Right lung (tissue), 5 donors: ENCODE measurements around the gene CDC14B. TPM values are rescaled to one million over a fixed set of nuclear protein-coding genes. Genes with fewer than 3 reads are reported as not detected.
"Not testable (repeated sequence)": the region's sequence is repeated elsewhere in the genome, so short reads cannot be mapped to it uniquely, and the experiment has no call there.

ENCODE experiments used
- DNase-seq, 2 donors: peaks; one replicate each; pipeline ENCODE4 v3.0.0-alpha.2; 2013
- polyA plus RNA-seq, 5 donors: library from polyadenylated mRNA; unstranded; fragments of 120-200 nt; gene quantifications; one replicate each; pipeline versions ENCODE4 v1.2.1 to v1.2.3, GENCODE V29; 2013; ENCODE audit warnings: inconsistent platforms in 1 of 5, low replicate concordance in 1 of 5; ENCODE audit not compliant: insufficient read length in 5 of 5, insufficient read depth in 1 of 5

The CDC14B gene
- polyA plus RNA-seq, 5 donors, result 13.6 to 21.1 (median 17.2) TPM

DNA sequence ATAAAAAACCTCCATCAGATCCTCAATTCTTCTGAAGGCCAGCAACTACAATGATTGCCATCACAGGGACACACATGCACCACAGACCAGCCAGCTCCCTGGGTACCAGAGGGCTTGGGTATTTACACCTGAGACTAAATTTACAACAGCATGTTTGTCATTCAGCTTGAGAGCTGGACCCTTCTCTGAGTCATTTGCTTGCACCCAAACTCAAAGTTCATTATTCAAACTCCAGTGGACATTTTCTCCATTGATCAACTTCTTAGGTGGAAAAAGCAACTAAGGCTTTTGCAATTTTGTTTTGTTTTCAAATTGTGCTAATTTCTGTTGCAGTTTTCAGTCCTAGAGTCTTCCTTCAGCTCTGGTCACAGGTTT, 116.3 kb downstream of the CDC14B start:
- DNase-seq, result not testable (repeated sequence)

DNA sequence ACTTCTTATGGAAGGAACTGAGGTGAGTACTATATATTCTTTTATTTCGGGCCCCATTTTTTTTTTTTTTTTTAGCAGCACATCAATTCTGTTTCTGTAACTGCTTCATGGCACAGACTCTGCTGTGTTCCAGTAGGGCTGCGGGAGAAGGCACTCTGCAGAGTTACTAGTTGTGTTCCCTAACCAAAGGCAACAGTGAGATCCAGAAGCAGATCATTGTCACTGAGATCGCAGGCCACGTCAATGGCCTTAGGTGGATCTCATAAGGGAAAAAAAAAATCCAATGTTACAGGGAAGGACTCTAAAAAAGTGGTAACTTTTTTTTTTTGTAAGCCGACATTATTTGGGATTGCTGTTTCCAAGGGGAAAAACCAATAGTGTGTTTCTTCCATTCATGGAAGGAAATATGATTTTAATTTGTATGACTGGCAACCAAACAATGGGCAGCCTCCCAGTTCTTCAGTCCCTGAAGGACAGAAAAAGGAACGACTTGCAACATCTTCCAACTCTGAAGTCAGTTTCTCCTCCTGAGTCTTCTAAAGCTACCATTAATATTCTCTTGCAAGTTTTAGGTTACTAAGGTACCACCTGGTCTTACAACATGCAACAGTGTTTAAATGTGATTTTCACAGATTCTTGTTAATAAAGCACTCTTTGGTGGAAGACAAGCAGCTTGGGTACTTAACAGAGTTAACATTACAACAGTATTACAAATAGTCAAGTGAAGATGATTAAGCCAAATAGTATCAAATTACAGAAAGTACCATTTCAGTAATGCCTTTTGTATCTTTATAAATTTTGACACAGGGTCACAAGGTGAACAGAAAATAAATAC, 116.9 kb downstream of the CDC14B start:
- DNase-seq, result no peak

DNA sequence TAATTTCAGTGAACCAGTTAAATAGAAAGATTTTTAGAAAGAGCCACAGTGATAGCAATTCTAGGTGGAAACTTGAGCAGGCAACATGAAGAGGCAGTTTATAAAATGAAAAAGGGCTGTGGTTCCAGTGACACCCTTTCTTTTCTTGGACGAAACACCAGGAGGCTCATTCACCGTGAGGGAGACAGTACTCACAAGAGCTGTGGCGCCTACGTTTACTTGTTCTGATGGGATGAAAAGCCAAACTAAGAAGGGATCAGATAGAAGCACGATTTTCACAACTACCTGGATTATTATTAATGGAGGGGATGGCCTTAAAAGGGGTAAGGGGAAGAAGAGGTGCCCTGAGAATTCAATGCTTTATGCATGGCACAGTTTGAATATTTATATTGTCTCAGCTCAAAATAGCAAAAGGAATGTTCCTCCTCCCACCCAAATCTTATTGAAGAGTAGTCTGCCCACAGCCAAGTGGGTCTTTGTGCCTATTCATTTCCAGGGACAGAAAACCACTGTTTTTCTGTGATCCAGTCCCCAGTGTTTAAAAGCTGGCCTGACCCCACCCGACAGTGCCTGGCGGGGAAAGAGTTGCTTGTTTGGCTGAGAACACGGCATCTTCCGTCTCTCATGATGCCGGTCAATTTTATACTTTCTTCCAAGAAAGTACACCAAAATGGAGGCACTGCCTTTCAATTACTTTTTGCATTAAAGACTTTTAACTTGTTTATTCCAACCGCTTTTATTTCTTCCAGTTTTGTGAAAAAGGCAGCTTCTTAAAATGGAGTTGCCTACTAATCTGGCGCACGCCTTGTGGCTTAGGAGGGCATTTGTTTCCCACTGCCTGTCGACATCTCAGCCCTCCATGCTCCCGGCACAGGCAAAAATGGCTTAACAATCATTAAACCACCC, 117.8 kb downstream of the CDC14B start:
- no peak for DNase-seq

DNA sequence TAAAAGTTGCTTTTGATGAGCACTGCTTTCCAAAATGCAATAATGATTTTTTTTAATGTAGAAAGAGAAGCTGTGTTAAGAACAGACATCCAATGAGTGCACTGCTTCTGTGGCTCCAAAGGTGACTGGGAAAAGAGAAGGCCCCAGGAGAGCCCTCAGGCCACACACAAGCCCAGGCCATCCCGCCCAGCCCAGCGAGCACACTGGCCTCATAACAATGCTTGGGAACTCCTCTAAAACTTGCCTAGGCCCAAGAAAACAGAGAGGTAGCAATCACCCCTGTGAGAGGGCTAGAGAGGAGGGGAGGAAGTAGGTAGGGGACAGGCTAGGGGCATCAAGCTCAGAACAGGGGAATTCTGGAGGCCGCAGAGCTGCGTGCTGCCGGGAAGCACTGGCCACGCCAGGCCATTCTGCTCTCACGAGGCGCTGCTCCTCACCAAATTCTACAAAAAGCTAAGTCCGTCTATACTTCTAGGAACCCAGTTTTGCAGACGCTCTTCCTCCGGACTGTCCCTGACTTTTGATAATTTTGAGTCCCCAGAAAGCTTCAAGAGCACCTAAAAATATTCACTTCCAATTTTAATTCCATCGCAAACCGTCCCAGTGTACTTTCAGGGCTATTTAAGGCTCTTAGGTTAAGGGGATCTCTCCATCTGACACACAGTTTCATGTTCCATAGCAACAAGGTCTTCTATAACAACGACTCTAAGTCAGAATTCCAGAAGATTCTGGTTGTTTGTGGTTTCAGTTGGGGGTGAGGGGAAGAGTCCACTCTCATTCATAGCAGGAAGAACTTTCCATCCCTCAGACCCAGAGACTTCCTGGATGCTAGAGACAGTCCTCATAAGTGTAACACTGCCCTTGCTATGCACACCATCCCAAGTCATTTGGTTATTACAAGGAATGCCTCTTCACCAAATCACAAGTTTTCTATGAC, 118.7 kb downstream of the CDC14B start:
- DNase-seq, result no peak

DNA sequence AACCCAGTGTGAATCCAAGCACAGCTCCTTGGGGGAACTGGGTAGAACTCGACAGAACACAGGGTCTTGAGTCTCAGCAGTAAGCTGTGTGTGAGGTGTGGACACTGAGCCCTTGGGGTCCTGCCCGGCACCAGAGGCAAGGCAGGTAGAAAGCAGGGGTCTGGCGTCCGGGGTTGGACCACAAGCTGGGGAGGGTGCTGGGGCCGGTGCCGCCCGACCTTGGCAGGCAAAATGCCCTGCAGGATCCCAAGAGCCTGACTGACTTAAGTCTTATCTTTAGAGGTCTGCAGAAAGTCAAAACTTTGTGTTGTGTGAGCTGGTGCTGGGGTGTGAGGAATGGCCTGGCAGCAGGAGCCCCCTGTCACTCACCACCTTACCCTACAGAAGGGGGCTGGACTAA, 120.4 kb downstream of the CDC14B start:
- DNase-seq, result no peak

DNA sequence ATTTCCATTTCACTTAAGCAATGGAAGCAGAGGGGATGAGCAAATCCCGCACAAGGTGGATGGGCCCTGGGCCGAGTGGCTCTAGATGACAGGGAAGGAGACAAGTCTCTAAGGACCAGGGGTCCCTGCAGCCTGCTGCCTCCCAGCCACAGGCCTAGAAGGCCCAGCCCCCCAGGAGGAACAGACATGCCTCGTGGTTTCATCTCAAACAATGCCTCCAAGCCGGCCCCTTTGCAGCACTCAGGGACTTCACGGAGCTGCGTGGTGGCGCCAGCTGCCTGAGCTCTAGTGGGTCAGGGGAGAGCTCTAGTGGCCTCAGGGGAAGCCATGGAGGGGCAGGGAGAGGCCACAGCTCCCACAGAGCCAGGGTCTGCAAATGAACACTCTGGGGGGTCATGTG, 120.8 kb downstream of the CDC14B start:
- no peak for DNase-seq

DNA sequence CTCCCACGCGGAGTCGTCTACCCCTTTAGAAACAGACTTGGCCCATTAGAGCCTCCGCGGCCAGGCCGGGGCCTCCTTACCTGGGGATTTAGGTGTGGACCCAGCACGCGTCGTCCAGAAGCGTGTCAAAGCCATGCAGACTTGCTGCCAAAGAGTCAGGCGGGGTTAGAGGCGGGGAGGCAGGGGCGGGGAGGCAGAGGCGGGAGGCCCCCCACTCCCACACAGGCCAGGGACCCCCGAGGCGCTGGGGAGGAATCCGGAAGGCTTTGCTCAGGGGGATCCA, 122.6 kb downstream of the CDC14B start:
- DNase-seq, result no peak

DNA sequence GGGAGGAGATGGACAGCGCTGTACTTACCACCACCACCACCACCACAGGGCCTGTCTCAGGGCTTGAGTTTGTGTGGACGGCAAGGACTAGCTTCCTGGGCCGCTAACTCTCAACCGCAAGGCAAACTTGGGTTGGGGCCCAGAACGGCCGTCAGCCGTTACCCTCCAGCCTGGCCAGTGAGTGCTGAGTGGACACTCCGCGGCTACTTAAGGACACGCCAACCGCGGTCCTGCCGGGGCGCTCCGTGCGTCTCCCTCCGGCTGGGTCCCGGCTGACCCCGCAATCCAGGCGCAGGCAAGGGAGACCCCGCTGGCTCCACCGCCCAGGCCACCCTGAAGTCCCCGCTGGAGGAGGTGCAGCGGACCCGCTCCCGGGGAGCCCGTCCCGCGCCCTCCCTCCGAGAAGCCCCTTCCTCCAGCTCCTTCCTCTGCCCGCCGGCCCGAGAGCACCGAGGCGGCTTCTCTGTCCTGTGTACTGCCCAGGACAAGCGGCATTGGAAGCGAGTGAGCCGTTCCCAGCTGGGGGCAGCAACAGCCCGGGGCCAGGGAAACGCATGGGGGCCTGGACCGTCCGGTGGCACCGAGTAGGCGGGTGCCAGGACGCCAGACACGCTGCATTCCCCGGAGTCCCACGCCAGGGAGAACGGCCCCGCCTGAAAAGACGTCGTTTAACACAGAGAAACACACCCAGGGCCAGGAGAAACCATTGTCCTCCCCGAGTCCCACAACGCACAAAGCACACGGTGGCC, 123.1 kb downstream of the CDC14B start:
- DNase-seq, result no peak

DNA sequence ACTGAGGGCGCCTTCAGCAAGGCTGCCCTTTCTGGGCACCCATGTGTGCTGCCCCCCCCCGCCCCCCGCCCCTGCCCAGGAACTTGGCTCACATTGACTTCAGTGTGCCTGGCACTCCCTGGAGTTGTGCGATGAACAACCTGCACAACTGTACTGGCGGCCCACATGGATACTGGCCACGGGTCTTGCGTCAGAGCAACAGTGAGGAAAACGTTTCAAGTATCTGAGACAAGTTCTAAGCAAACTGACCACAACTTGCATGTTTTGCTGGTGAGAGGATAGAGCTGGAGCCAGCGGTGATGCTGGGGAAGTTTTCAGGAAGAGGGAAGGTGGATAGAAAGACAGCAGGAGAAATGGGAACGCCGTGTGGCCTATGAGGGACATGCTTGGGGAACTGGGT, 124.3 kb downstream of the CDC14B start:
- DNase-seq, result no peak

DNA sequence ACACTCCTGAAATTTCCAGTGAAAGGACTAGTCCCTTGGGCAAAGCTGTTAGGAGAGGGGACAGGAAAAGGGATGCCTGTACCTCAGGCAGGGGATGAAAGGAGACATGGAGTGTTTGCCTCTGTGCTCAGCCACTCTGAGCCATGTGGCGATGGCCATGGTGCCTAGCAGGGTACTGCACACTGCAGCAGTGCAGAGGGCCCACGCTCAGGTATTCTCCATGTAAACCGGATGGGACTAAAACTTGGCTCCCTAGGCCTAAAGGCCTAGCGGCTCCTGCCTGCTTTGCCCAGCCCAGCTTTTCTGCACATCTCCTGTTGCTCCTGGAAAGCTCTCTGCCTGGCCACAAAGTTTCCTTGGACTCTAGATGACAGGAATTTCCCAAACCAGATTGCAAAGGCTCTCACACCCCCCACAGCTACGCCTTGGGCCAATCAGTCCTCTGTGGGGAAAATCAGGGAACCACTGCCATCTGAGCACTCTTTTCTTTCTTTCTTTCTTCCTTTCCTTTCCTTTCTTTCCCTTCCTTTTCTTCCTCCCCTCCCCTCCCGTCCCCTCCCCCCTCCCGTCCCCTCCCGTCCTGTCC, 125.3 kb downstream of the CDC14B start:
- DNase-seq, result no peak

DNA sequence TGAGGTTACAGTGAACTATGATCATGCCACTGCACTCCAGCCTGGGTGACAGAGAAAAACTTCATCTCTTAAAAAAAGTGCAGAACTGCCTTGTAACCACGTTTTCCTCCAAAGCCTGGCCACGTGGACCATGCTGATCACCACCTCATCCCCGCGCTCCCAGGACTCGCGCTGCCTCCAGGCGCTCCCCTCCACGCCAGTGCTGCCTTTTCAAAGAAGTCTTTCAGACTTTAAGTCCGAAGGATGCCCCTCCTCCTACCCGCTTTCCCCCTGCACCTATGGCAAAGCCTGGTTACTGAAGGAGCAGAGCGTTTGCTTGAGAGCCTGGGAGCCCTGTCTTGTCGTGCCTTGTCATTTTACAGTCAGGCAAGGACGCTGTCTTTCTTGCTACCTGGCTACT, 125.9 kb downstream of the CDC14B start:
- no peak for DNase-seq

DNA sequence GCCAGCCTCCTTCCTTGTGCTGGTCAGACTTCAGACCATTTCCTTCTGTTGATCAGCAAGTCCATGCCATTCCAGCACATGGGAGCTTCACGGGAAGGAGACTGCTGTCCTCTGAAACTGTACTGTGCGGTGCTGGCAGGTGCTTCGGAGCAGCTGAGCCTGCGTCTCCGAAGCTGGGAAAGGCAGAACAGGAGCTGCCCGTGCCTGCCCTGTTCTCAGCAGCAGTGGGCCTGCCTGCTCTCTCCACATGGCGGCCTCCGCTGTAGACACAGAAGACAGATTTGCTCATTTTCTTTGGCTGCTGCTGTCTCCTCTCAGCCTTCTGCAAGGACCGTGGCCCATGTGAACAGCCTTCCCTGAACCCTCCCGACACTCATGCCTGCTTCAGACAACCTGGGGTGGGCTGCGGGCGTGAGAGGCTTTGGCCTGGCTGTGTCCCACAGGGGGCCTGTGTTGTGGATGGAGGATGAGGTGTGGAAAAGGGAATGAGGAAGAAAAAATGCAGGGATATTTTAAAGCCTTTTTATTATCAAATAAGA, 126.6 kb downstream of the CDC14B start:
- no peak for DNase-seq

DNA sequence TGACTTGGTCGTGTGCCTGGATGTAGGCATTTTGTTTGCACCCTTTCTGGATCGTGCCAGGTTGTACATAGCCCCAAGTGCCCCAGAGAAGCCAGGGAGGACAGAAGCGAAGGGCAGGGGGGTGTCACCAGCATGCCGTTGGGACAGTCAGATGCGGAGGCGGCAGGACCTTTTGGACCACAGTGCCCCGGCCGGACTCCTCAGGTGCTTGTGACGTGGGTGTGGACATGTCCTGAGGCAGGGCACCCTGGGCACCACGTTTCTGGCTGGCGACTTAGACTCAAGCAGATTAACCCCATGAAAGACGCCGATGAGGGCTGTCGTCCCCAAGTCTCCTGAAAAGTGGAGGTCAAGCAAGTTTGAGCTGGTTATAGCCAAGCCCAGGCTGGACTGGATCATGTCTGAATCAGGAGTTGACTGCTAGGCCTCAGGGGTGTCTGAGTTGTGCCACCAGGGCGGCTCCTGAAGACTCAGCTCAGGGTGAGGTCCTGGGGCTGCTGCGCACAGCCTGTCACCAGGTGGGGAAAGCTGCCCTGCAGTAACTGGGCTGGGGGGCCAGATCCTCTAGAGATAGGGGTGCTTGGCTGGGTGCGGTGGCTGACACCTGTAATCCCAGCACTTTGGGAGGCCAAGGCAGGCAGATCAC, 127.6 kb downstream of the CDC14B start:
- DNase-seq, result no peak

DNA sequence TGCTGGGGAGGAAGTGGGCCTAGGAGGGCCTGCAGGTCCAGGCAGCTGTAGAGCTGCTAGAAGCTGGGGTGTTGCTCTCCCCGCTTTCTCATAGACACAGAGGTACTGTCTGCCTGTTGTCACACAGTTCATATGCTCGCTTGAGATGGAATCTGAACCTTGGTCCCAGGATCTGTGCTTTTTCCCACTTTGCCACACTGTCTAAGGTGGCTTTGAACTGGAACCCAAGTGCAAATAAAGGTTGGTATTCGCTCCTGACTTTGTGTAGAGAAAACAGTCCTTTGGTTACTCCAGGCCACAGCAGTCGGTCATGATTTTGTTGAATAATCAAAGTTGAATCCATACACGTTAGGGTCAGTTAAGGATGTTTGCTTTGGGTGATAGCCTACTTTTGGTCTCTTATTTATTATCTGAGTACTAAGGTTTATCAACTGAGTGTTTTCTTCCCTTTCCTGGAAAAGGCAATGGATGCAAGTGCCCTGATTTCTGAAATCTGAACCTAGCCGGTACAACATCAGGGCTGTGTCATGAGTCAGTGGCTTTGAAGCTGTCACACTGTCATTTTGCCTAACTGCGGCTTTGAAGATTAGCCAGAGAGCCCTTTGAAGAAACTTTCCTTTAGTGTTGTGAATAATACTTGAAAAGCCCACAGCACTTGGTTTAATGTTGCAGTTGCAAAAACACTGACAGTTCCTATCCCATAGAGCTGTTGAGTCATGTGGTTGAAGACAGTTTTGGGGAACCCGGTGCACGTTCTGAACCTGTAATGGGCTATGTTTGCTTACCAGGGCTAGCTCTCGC, 128.4 kb downstream of the CDC14B start:
- peak; percentile 20 to 22 for DNase-seq

DNA sequence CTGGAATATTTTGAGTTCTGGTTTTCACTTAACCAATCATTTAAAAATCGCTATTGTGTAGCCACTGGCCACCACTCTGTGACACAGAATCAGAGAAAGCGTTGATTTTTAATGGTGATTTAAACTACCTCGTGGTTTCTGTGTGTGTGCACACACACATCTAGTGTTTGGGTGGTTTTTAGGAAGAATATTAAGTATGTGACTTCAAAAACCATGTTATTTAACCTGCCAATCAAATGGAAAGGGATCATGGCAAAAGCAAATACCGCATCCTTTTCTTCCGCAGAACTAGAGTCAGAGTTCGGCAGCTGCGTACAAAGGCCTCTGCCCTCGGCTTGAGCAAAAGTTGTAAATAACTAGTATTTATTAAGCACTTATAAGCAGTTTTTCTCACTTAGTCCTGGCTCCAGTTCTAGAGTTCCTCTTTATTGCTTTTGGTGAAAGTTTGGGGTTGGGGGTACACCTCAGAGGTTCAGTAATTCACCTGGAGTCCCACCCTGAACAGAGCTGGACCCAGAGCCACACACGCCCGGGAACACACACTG, 129.0 kb downstream of the CDC14B start:
- no peak for DNase-seq

DNA sequence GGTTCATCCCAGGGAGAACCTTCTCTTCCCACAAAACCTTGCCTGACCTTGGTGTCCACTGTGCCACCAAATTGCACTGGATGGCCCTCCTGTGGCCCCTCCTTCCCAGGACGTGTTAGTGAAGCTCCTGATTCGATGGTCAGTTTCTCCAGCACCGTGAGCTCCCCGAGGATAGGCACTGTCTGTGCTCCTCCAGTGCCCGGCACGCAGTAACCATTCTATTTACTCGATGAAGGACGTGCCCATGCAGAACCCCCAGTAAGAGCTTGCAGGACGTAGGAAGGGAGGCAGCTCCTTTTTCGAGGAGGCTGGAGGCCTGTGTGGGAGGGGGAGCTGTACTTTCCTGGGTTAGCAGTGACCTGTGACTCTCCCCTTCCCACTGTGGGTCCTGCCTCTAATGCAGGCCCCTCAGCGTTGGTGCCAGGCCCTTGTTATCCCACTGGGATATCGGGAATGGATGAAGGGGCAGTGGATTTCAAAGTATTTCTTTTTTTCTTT, 130.1 kb downstream of the CDC14B start:
- no peak for DNase-seq

DNA sequence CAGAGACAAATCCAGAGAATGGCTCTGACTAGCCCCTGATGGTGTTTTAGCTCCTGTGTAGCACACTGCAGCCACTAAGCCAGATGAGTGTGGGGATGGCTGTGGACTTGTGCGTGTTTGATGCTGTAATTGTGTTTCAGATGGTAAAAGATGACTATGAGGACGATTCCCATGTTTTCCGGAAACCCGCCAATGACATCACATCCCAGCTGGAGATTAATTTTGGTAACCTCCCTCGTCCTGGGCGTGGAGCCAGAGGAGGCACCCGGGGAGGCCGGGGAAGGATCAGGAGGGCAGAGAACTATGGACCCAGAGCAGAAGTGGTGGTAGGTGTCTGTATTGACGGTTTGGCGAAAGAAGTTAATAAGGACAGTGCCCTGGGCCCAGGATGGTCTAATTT, 131.7 kb downstream of the CDC14B start:
- no peak for DNase-seq

DNA sequence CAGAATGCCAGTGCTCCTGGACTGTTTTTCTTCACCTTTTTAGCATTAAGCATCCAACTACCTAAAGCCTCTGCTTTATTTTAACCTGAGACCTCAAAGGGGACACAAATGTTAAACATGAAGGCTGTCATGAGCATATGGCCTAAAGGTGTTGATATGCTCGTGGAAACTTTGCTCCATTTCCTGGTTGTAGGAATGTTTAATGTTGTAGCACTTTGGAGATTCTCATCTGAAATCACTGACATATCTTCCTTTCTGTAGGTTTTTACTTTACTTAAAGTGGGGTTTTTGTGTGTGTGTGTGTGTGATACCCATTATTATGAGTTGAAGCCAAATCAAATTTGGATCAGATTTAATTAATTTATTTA, 132.6 kb downstream of the CDC14B start:
- DNase-seq, result no peak
